DMS153 treated with DMSO at 0.1 percent for 48 hours (cell line): ENCODE data around the gene TRIM9.
A peak's percentile ranks its signal among the peaks of the same experiment; 100 is the strongest.

Experiments used
- DNase-seq: peaks from one replicate; lab custom pipeline; 2025; ENCODE audit not compliant: unreplicated experiment; lab: John Stamatoyannopoulos, UW

The TRIM9 gene

DNA sequence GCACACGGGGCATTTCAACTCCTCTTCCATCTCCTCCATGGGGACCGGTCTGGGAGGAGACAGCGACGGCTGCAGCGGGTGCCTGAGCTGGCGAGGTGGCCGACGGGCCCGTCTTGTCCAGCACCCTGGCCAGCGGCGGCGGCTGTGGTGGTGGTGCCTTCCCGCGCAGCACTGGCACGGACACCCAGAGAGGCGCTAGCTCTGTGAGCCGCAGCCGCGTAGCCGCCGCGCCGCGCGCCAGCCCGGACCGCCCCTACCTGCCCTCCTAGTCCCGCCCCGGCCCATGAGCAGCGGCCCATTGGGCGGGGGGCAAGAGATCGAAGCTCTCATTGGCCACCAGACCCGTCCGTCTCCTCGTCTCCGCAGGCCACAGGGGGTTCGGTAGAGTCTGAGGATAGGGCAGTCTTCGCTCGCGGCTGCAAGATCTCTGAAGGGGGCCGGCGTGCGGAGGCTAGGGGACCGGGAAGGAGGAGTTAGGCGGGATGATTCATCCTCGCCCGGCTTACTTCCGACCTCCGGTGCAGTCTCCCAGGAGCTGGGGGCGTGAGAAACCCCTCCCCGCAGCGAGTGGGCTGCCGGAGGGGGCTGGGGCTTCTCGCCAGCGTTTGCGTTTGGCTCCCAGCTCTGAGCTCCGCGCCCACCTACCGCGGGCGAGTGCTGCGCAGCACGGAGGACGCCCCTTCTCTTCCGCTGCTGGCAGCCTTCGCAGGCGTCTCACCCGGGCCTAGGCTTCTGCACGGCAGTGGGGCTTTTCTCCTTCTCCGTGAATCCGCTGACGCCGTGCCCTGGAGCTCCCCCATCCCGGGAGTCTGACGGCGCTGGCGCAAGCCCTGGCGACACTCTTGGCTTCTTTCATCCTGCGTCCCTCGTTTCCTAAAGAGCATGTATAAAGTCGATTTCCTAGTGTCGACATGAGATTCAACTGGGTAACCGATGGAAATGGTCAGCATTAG is at the start of gene TRIM9:
TSS of gene TRIM9 (minus strand) at position 205 of the 953 bp plus-strand sequence. CDS start at position 39, 166 bp downstream.
- peak; percentile 94 for DNase-seq

GRCh38 chr14:51140856-51141255 is 46.0 kb upstream of the TRIM9 start:
- no peak for DNase-seq

- no peak for DNase-seq
Observed at GRCh38 chr14:51140338-51140737, 45.4 kb upstream of the TRIM9 start.

- no peak for DNase-seq
Observed at GRCh38 chr14:51139121-51139681, 44.3 kb upstream of the TRIM9 start.

DNA sequence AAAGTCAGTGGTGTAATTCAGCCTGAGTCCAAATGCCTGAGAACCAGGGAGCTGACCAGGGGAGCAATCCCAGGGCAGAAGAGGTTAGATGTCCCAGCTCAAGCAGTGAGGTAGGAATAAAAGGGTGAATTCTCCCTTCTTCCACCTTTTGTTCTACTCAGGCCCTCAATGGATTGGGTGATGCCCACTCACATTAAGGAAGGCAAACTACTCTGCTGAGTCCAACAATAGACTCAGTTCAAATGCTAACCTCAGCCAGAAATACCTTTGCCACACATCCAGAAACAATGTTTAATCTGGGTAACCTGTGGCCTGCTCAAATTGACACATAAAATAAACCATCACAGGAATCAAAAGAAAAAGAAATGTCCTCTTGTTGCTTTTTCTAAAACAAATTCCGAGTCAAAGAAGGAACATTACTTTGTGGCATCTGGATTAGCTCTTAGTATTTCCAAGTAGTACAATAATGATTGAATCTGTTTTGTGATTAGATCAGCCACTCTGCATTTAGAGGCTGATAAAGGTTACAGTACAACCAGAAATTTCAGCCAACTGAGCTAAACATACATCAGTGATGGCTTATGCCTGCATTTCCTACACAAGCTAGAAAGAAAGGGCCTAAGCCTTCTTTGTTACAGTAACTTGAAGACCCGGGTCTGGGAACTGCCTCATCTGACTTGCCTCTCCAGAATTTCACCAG is 43.6 kb upstream of the TRIM9 start:
- no peak for DNase-seq

GRCh38 chr14:51131516-51131915 is 36.6 kb upstream of the TRIM9 start:
- DNase-seq: no peak

DNA sequence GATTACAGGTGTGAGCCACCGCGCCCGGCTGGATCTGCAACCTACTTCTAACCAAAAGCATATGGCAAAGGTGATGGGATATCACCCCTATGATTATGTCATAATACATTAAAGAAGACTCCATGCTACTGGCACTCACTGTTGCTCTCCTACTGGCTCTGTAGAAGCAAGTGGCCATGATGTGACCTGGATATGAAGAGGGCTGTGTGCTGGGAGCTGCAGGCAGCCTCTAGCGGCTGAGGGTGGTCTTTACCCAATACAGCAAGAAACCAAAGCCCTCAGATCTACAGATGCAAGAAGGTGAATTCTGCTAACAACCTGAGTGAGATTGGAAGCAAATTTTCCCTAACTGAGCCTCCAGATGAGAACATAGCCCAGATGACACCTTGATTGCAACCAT is 34.2 kb upstream of the TRIM9 start:
- DNase-seq: no peak

DNA sequence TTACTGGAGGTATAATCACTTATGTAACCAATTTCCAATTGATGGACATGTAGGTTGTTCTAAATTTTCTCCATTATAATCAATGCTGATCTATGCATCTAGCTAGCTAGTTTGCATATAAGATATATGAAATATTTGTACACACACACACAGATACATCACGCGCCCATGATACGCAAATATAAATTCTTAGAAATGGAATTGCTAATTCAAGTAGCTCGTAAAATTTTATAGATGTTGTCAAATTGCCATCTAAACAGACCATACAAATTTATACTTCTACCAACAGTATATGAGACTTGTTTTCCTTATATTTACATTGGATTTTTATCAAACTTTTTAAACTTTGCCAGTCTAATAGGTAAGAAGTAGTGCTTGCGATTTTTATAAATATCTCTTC is 29.1 kb upstream of the TRIM9 start:
- DNase-seq: no peak

DNA sequence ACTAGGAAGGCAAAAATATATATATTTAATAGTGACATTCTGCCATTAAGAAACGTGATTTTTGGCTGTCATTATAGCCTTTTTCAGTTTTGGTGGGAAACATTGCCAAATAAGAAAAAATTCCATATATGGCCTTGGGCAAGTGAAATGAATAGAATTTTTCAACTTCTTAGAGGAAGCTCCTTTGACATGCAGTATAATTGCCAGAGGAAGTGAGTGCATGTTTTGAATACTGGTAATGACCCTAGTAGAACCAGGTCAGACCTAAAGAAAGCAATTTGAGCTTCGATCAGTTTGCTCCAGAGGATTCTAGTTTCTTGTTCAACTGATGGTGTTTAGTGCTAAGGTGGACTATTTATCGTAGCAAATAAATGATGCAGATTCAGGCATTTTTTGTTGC is 26.2 kb upstream of the TRIM9 start:
- DNase-seq: no peak

DNA sequence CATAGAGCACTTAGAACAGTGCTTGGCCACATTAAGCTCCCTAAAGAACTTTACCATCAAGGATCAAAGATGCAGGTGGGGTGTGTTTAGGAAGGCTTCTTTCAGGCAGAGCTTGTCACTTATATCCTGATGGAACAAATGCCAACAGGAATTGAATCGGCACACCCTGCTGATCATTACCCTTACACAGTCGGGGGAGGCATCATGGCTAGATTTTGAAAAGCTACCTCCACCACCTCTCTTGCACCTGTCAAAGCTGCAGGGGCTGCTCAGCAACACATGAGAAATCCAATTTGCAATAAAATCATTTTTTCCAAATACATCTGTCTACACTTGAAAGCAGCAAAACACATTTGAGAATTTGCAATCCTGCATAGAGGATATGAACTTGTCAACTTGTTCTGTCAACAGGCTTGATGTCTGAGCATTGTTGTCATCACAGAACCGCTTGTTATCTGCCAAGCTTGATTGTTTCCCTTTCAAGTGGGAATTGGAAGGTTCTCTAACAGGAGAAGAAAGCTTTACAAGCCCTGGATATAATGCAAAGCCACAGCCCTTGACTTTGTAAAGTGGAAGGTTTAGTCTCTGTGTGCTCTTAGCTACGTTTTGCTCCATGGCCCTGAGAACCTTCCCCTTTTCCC is 24.6 kb upstream of the TRIM9 start:
- DNase-seq: no peak

- no peak for DNase-seq
Observed at GRCh38 chr14:51118993-51119392, 24.1 kb upstream of the TRIM9 start.

DNA sequence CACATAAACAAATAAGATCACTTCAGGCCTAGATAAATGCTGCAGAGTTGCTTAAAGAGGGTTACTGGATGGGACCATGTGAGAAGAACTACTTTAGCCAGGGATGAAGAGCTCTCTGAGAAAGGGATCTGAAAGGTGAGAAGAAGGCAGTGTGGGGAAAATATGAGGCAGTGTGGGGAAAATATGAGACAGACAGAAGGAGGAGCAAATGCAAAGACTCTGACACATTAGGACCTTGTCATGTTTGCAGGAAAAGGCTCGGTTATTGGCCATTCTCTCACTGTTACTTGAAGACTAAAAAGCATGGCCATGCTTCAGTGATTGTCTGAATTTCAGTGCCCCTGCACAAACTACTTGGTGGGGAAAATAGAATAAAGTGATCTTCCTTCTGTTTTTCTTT is 22.7 kb upstream of the TRIM9 start:
- DNase-seq: no peak

DNA sequence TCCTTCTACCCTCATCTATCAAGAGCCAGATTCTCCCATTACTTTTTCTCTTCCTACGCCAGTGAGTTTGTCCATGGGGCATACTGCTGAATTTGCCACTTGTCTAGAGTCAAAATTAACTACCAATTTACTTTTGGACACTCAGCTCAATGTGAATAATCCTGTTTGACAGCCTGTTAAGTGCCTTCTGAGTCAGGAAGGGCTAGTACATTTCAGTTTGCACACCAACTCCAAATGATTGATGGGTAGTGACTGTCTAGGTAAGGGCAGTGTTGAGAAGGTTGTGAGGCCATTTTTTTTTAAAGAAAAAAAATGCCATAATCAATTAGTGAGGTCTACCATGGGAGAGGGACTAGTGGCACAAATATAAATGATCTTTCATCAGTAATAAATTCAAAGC is 21.8 kb upstream of the TRIM9 start:
- no peak for DNase-seq

- no peak for DNase-seq
Observed at GRCh38 chr14:51109651-51110050, 14.7 kb upstream of the TRIM9 start.

DNA sequence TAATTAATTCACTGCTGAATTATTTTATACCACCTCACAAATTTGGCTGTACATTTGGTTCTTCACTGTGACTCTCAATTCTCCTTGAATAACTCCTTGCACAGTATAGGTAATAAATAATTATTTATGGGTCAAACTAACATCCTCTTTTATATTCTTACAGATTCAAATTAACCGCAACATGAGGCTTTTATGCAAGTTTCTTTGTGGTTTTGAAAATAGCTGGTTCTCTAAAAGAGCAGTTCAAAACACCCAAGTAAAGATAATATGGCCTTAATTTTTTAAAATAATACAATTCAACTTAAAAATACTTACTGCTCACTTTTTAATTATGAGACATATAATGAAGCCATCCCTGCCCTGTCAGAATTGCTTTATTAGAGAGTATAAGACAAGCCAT is 12.9 kb upstream of the TRIM9 start:
- DNase-seq: no peak

DNA sequence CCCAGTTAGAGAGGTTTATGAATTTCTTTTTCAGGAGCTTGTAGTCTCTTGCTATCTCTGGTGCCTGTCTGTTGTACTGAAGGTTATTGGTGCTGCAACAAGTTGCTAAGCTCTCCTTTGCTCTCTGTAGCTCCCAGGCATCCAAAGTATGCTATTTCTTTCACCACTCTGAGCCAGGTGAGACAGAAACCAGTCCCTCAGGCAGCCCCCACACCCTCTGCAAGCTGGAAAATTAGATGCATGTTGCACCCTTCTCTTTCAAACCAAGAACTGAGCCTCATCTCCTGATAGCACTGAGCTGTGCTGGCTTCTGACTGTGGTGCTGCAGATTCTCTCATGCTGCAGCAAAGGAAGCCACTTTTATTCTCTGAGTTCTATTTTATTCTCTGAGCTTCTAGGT is 9.6 kb upstream of the TRIM9 start:
- no peak for DNase-seq

DNA sequence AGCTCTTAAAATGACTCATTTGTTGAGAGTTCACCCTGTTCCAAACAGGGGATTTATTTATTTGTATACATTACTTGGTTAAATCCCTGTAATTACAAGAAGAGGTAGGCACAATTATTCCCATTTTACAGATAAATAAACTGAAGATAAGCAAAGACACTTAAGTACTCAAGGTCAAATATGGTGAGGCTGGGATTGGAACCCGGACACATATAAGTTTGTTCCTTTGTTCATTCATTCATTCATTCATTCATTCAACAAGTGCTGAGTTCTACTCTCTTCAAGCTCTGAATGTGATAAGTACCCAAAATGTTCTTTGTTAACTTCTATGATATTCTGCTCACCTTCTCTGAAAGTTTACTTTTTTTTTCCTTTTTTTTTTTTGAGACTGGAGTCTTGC is 2.4 kb upstream of the TRIM9 start:
- DNase-seq: no peak

DNA sequence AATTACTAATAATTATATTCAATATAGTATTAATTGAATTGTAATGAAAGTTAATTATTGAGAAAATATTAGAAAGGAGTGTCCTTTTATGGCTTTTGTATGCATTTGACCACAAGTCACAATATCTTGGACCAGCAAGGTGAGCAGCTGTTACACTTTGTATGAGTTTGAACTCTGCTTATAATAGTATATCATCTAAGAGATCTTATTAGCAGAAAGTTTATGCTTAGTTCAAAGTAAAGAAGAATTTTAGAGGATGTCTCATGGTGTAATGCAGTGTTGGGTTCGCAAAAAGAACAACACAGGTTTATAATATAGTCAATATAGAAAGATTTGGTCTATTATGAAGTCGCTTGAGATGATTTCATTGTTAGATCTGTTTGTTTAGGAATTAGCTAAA is 2.0 kb upstream of the TRIM9 start:
- no peak for DNase-seq

DNA sequence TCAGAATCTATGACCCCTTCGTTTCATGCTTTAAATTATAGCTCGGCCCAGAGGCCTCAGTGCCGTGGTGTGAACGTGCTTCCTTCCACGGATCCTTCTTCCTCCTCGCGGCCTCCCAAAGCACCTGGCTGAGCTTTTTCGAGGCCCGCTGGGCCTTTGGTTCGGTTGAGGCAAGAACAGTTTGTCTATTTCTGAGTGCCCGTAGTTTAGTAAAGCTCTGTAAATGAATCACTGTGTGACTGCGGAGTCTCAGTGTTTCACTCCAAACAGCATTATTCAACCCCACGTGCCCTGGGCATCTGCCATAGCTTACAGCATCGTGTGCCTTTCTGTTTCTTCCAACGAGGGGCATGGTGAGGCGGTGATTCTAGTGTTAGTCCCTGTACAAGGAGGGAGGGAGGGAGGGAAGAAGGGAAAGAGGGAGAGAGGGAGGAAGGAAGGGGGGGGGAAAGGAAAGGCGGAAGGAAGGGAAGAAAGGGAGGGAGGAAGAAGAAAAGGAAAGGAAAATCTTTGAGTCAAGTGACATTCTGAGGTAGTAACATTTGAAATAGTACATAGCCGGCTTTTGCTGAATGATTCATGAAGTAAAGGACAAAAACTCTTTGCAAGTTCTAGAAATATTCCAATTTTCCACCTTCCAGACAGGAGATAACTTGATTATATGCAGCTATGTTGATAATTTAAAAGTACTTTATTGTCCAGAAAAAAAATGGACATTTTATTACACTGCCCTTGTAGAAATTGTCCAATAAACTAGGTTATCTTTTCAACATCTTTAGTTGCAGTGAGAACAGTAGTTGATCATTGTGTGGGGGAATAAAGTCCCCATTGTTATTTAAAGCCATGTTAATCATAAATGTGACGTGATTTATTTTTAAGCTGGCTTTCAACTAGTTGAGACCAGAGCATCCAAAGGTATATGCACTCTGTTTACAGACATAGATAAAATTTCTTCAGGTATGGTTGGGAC is 1.2 kb upstream of the TRIM9 start:
- peak; percentile 70 for DNase-seq

DNA sequence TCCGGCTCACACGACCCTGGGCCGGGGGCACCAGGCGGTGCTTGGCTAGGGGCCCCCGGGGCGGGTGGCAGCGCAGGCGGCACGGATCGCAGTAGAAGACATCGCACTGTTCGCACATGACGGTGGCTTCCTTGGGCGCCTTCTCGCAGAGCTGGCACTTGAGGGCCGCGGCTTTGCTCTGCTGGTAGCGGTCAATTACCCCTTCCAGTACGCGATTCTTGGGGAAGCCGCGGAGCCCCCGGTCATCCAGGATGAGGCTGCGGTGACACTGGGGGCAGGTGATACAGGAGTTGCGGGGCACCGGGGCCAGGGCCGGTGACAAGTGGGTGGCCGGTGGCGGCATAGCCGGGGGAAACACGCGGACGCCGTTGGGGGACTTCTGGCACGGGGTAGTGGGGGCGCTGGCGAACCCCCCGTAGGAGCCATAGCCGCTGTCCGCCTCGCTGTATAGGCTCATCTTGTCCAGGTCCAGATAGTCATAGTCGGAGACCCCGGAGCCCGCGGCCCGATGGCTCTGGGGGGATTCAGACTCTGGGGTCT is 553 bp downstream of the TRIM9 start:
- no peak for DNase-seq
